SU-DHL-6 (cell line): Measurements from ENCODE around the gene FAS.

Source experiments
- EZH2phosphoT487 ChIP-seq: fragments of 200-600 bp; sonication (generic), shearing (Covaris generic); conservative IDR thresholded peaks from 2 replicates; pipeline ENCODE4 v1.6.1; 2018; ENCODE audit warnings: mild to moderate bottlenecking, antibody characterized with exemption, low read length, moderate library complexity, mixed read lengths
- TF ChIP-seq, protein P1 (sequence below): fragments of 200-600 bp; sonication (generic); IDR thresholded peaks from one replicate; pipeline ENCODE4 v1.5.1; 2017; ENCODE audit warnings: antibody characterized with exemption, mild to moderate bottlenecking, low read length, moderate library complexity; ENCODE audit not compliant: insufficient read depth, poor library complexity, severe bottlenecking

DNA sequence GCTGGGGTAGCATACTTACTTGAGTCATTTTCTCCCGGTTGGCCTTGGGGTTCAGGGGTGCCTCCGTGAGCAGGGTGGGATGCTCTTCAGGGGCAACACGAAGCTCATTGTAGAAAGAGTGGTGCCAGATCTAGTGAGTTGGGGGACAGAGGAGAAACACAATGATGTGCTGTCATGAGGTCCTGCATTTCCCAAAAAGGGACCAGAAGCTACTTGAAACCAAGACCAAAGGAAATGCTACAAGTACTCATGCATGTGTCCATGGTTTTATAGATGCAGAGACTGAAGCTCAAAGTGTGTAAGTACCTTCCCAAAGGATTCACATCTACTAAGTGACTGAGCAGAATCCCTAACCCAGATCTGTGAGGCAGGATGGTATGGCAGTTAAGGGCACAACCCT is 46.8 kb upstream of the FAS start:
- TF ChIP-seq, protein P1, sequence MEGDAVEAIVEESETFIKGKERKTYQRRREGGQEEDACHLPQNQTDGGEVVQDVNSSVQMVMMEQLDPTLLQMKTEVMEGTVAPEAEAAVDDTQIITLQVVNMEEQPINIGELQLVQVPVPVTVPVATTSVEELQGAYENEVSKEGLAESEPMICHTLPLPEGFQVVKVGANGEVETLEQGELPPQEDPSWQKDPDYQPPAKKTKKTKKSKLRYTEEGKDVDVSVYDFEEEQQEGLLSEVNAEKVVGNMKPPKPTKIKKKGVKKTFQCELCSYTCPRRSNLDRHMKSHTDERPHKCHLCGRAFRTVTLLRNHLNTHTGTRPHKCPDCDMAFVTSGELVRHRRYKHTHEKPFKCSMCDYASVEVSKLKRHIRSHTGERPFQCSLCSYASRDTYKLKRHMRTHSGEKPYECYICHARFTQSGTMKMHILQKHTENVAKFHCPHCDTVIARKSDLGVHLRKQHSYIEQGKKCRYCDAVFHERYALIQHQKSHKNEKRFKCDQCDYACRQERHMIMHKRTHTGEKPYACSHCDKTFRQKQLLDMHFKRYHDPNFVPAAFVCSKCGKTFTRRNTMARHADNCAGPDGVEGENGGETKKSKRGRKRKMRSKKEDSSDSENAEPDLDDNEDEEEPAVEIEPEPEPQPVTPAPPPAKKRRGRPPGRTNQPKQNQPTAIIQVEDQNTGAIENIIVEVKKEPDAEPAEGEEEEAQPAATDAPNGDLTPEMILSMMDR: no peak
- TF ChIP-seq EZH2phosphoT487: no peak
